Pancreas (tissue), 10 donors: Measurements from ENCODE around the gene PKD1L1. TPM values are rescaled to one million over a fixed set of nuclear protein-coding genes. Genes with fewer than 3 reads are reported as not detected.

ENCODE experiments used
- ATAC-seq, 4 donors: fragments of 200-7000 bp; cut with Tn5 transposase; one replicate each; pipeline versions ENCODE4 v1.8.0 to v1.9.1; 2020; ENCODE audit warnings: mild to moderate bottlenecking in 4 of 4, moderate library complexity in 4 of 4
- DNase-seq, 6 donors: peaks; one replicate each; pipeline ENCODE4 v3.0.0-alpha.2; 2020
- FAIRE-seq: peaks from 2 replicates; lab custom pipeline; 2012; peaks lifted over from hg19 to GRCh38; lab: Jason Lieb, UNC
- H3K27ac ChIP-seq, 4 donors: fragments of 200-600 bp; sonication (generic); 1 replicate in 3 of 4; 2 replicates in 1 of 4; pipeline versions ENCODE4 v1.5.0 to v1.8.0; 2020
- H3K27me3 ChIP-seq, 4 donors: fragments of 200-600 bp; one replicate each; pipeline ENCODE4 v1.8.0; 2021
- H3K36me3 ChIP-seq, 3 donors: fragments of 200-600 bp; sonication (generic) in 1 of 3; one replicate each; pipeline versions ENCODE4 v1.5.0 to v1.8.0; 2020 to 2021
- H3K4me1 ChIP-seq, 3 donors: fragments of 200-600 bp; one replicate each; pipeline ENCODE4 v1.8.0; 2021
- H3K4me3 ChIP-seq, 4 donors: fragments of 200-600 bp; sonication (generic) in 2 of 4; one replicate each; pipeline versions ENCODE4 v1.5.0 to v1.8.0; 2020 to 2021
- H3K9me3 ChIP-seq, 4 donors: fragments of 200-600 bp; one replicate each; pipeline ENCODE4 v1.8.0; 2021
- WGBS, 2 donors: extraction: QIAGEN DNeasy Blood & Tissue Kit; methylation state at CpG; one replicate each; pipeline ENCODE4 v1.1.7; 2013; 5-methylcytosine and 5-hydroxymethylcytosine counted together
- intact Hi-C, 3 donors: fragments of 100-400 bp; cut with DNase I; formaldehyde crosslinking; loops; one replicate each; pipeline versions ENCODE4 v1.11.1 to v1.14.2; 2022
- polyA plus RNA-seq, 2 donors: library from polyadenylated mRNA; stranded (reverse); fragments of 200-250 nt; gene quantifications; one replicate each; pipeline ENCODE4 v1.2.3, GENCODE V29; 2013
- total RNA-seq, 6 donors: library from RNA; stranded (reverse); fragmentation: NEBNext Ultra II Directional in 4 of 6; extraction: Animal tissue kit (Norgen Biotek cat#: 25700) in 4 of 6; gene quantifications; one replicate each; pipeline versions ENCODE4 v1.2.1 to v1.2.4, GENCODE V29; 2021 to 2023
- TF ChIP-seq, protein P1 (sequence below), 4 donors: fragments of 200-600 bp; sonication (generic) in 3 of 4; IDR thresholded peaks; one replicate each; pipeline versions ENCODE4 v1.5.0 to v1.8.0; 2021; ENCODE audit warnings: antibody characterized with exemption in 4 of 4
- donor health status: healthy with polysubstance abuse.
- donor health status: DM: no; HTN: no; CAD: no; lungs with moderate emphysema.
- donor health status: DM: no; HTN: no; CAD: no.
- donor health status: control.
- donor health status: control.
- donor health status: Bipolar disorder and iron deficiency.
- donor health status: DM: yes; HTN: yes; CAD: no.
- donor health status: DM: no; HTN: no; CAD: no.
- donor health status: DM: no; HTN: no; CAD: no.
- donor health status: DM: yes; HTN: yes; CAD: no.

PKD1L1 gene
- total and polyA plus RNA-seq, 8 donors = 0.03 to 0.54 (median 0.13) TPM

- Histone ChIP-seq H3K27me3 (no peaks in the 10 kb centered on the region), H3K36me3 (no peaks in the 10 kb centered on the region), H3K4me3 (no peak overlapping the region), H3K4me1 (no peaks in the 10 kb centered on the region), H3K27ac (no peak overlapping the region), H3K9me3 (no peaks in the 10 kb centered on the region)
- intact Hi-C loops = no loop called here
- FAIRE-seq (no peak), DNase-seq (no peak), ATAC-seq (peak in 2 of 4 donors; percentile 20 to 34)
- whole genome bisulfite sequencing, 2 donors = 68 to 69% methylated on average over 4 of the region's 4 CpGs
- TF ChIP-seq, protein P1, sequence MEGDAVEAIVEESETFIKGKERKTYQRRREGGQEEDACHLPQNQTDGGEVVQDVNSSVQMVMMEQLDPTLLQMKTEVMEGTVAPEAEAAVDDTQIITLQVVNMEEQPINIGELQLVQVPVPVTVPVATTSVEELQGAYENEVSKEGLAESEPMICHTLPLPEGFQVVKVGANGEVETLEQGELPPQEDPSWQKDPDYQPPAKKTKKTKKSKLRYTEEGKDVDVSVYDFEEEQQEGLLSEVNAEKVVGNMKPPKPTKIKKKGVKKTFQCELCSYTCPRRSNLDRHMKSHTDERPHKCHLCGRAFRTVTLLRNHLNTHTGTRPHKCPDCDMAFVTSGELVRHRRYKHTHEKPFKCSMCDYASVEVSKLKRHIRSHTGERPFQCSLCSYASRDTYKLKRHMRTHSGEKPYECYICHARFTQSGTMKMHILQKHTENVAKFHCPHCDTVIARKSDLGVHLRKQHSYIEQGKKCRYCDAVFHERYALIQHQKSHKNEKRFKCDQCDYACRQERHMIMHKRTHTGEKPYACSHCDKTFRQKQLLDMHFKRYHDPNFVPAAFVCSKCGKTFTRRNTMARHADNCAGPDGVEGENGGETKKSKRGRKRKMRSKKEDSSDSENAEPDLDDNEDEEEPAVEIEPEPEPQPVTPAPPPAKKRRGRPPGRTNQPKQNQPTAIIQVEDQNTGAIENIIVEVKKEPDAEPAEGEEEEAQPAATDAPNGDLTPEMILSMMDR (IDR thresholded peaks at IDR 0.05) = no peak
Measured at GRCh38 chr7:47827871-47828270, 120.4 kb downstream of the PKD1L1 start.

GRCh38 chr7:47827351-47827756, 120.9 kb downstream of the PKD1L1 start:
- H3K27ac ChIP-seq = no peak overlapping the region
- no peak for FAIRE-seq
- H3K9me3 ChIP-seq = no peaks in the 10 kb centered on the region
- 55 to 70% methylated on average over 8 of the region's 8 CpGs for WGBS, 2 donors
- no peaks in the 10 kb centered on the region for H3K4me1 ChIP-seq
- H3K4me3 ChIP-seq = no peak overlapping the region
- TF ChIP-seq, protein P1 (IDR thresholded peaks at IDR 0.05) = no peak
- DNase-seq = peak in 3 of 6 donors; percentile 54 to 58 (median 55)
- H3K36me3 ChIP-seq = no peaks in the 10 kb centered on the region
- intact Hi-C loops = no loop called here
- peak; percentile 49 to 89 (median 81) for ATAC-seq
- no peaks in the 10 kb centered on the region for H3K27me3 ChIP-seq

- FAIRE-seq = no peak
Measured at GRCh38 chr7:47826754-47827153, 121.5 kb downstream of the PKD1L1 start.

DNA sequence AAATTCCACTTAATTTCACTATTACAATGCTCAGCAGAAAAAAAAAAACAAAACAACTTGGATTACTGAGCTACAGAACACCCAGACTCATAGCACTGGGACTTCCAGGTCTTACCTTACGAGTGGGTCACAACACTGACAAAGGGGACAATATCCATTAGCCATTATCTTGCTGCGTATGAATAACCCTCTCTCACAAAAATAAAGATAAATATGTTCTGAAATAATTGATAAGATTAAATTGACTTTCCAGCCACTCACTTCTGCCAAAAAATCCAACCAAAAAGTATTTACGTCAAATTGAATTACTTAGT, 128.7 kb downstream of the PKD1L1 start:
- 83 to 84% methylated on average over 3 of the region's 3 CpGs for WGBS, 2 donors
- DNase-seq = no peak
- Histone ChIP-seq H3K27me3 (no peaks in the 10 kb centered on the region), H3K27ac (no peak overlapping the region), H3K4me3 (no peak overlapping the region), H3K9me3 (no peaks in the 10 kb centered on the region), H3K36me3 (no peaks in the 10 kb centered on the region), H3K4me1 (no peaks in the 10 kb centered on the region)
- TF ChIP-seq, protein P1 (IDR thresholded peaks at IDR 0.05) = no peak
- peak in 1 of 4 donors; percentile 11 for ATAC-seq
- intact Hi-C loops = loop anchor here in 1 of 3 donors (10.0 kb wide), 1 partner anchor 545 kb away; no protein-coding TSS in a partner anchor
- no peak for FAIRE-seq

More at GRCh38 chr7:47826754-47827153, 121.5 kb downstream of the PKD1L1 start:
- Histone ChIP-seq H3K9me3 (no peaks in the 10 kb centered on the region), H3K27me3 (no peaks in the 10 kb centered on the region), H3K4me1 (no peaks in the 10 kb centered on the region), H3K27ac (no peak overlapping the region), H3K4me3 (no peak overlapping the region), H3K36me3 (no peaks in the 10 kb centered on the region)
- ATAC-seq (no peak), DNase-seq (no peak)
- intact Hi-C loops = no loop called here
- WGBS, 2 donors = 49 to 55% methylated on average over 1 of the region's 1 CpG
- TF ChIP-seq, protein P1 (IDR thresholded peaks at IDR 0.05) = no peak

- ATAC-seq (peak; percentile 63 to 95 (median 93)), DNase-seq (peak in 5 of 6 donors; percentile 48 to 78 (median 61)), FAIRE-seq (peak; percentile 87)
- 49 to 55% methylated on average over 6 of the region's 6 CpGs for WGBS, 2 donors
- Histone ChIP-seq H3K27ac (no peak overlapping the region), H3K27me3 (no peaks in the 10 kb centered on the region), H3K9me3 (no peaks in the 10 kb centered on the region), H3K4me3 (no peak overlapping the region), H3K4me1 (no peaks in the 10 kb centered on the region), H3K36me3 (no peaks in the 10 kb centered on the region)
- intact Hi-C loops = loop anchor here in 1 of 3 donors (10.0 kb wide), 1 partner anchor 544 kb away; no protein-coding TSS in a partner anchor
- TF ChIP-seq, protein P1 (IDR thresholded peaks at IDR 0.05) = peak; percentile 65 to 88 (median 84)
Measured at GRCh38 chr7:47818796-47819606, 129.3 kb downstream of the PKD1L1 start.
